GM19438 (cell line): ENCODE results near the gene IQGAP1.
"Not testable (repeated sequence)": the region's sequence is repeated elsewhere in the genome, so short reads cannot be mapped to it uniquely, and the experiment has no call there.

Source experiments
- ATAC-seq: cut with Tn5 transposase; IDR thresholded peaks from one replicate; pipeline ENCODE4 v1.9.1; 2021; ENCODE audit warnings: low read depth; ENCODE audit not compliant: unreplicated experiment

The IQGAP1 gene

DNA sequence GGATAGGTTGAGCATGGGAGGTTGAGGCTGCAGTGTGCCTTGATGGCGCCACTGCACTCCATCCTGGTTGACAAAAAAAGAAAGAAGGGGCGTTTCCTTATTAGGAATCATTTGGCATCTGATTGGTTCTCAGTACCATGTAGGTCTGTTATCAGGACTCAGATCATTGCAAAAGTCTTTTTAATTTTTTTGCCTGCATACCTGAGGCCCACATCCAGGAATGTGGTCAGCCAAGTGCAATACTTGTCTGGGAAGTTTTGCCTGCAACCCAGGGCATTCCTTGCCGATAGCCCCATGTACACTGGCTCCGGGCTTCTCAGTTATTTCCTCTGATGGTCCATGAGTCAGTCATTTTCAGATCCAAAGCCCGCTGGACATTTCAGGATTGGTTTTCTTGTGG is 91.6 kb downstream of the IQGAP1 start:
- ATAC-seq = no peak

- ATAC-seq = no peak
These were observed 93.0 kb downstream of the IQGAP1 start for GRCh38 chr15:90481023-90481422.

DNA sequence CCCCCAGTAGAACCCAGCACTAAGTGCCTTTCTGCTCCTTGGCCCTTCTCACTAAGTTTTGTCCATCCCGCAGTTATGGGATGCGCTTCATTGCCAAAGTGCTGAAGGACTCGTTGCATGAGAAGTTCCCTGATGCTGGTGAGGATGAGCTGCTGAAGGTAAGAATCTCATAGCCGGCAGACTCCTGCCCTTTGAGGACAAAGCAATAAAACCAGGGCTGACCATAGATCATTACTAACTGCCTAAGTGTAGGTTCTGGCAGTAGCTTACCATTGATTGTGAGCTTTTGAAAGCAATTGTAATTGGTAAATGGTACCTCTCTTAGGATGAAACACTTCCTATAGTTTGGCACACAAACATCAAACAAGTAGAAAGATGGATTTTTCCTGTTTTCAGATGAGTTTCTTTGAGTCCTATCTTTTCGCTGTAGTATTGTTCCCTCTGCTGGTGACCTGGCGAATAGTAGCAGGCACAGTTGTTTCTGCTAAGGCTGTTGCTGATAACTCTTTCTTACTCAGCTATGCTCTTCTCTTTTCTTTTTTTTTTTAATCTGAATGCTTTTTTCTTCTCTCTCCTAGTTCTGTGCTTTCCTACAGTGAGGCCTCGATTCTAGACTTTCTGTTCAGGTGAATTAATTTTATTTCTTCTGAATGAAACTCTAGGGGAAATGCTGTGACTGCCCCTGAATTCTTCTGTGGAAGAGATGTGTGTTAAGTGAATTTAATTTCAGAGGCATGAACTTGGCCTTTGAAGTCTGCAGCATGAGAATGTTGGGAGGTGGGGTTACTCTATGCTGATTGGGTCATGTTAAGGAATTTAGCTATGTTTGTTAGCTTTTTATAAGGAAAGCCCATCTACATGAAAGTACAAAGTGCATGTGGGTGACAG is 94.3 kb downstream of the IQGAP1 start:
- no peak for ATAC-seq

DNA sequence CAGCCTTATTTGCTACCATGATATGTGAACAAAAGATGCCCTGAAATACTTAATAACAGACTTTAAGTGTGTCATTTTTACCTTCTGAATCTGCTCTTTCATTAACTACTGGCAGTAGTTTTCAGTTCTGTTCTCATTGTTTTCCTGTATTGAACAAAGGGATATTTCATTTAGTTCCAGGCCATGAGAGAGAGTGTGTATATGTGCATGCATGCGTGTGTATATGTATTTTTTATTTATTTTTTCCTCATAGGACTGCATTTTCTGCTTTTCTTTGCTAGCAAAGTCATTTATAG is 94.9 kb downstream of the IQGAP1 start:
- no peak for ATAC-seq

GRCh38 chr15:90483637-90484036 is 95.6 kb downstream of the IQGAP1 start:
- no peak for ATAC-seq

DNA sequence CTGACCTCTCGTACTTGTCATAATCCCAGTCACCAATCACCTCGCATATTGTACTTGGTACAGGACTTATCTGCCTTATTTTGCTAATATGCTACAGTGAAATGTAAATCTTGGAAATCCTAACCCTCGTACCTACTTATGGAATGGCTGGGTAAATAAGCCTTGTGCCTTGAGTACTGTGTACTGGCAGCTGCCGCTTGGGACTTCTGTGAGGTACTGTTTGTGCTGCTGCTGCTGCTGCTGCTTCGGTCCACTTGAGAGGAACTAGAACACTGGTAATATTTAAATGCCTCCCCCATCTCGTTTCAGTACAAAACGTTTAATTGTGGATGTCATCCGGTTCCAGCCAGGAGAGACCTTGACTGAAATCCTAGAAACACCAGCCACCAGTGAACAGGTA is 99.1 kb downstream of the IQGAP1 start:
- no peak for ATAC-seq

- ATAC-seq = no peak
These were observed 101.5 kb downstream of the IQGAP1 start for GRCh38 chr15:90489514-90489913.

GRCh38 chr15:90489944-90490343 is 101.9 kb downstream of the IQGAP1 start:
- ATAC-seq = no peak

- ATAC-seq = no peak
These were observed 105.6 kb downstream of the IQGAP1 start for GRCh38 chr15:90493647-90494046.

GRCh38 chr15:90495067-90495466 is 107.0 kb downstream of the IQGAP1 start:
- no peak for ATAC-seq

- ATAC-seq = no peak
These were observed 108.7 kb downstream of the IQGAP1 start for GRCh38 chr15:90496791-90497190.

GRCh38 chr15:90497376-90497775 is 109.3 kb downstream of the IQGAP1 start:
- no peak for ATAC-seq

GRCh38 chr15:90497912-90498311 is 109.9 kb downstream of the IQGAP1 start:
- ATAC-seq = no peak

DNA sequence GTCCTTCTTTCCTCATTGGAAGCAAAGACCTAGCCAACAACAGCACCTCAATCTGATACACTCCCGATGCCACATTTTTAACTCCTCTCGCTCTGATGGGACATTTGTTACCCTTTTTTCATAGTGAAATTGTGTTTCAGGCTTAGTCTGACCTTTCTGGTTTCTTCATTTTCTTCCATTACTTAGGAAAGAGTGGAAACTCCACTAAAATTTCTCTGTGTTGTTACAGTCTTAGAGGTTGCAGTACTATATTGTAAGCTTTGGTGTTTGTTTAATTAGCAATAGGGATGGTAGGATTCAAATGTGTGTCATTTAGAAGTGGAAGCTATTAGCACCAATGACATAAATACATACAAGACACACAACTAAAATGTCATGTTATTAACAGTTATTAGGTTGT is 112.1 kb downstream of the IQGAP1 start:
- no peak for ATAC-seq

GRCh38 chr15:90501898-90502297 is 113.9 kb downstream of the IQGAP1 start:
- ATAC-seq = no peak

DNA sequence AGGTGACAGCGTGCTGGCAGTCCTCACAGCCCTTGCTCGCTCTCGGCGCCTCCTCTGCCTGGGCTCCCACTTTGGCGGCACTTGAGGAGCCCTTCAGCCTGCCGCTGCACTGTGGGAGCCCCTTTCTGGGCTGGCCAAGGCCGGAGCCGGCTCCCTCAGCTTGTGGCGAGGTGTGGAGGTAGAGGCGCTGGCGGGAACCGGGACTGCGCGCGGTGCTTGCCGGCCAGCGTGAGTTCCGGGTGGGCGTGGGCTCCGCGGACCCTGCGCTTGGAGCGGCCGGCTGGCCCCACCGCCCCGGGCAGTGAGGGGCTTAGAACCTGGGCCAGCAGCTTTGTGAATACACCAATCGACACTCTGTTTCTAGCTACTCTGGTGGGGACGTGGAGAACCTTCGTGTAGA is 122.7 kb downstream of the IQGAP1 start:
- not testable (repeated sequence) for ATAC-seq

DNA sequence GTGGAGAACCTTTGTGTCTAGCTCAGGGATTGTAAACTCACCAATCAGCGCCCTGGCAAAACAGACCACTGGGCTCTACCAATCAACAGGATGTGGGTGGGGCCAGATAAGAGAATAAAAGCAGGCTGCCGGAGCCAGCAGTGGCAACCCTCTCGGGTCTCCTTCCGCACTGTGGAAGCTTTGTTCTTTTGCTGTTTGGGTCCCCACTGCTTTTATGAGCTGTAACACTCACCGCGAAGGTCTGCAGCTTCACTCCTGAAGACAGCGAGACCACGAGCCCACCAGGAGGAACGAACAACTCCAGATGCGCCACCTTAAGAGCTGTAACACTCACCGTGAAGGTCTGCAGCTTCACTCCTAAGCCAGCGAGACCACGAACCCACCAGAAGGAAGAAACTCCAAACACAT is 123.2 kb downstream of the IQGAP1 start:
- not testable (repeated sequence) for ATAC-seq

- ATAC-seq = no peak
These were observed 124.2 kb downstream of the IQGAP1 start for GRCh38 chr15:90512276-90512675.

DNA sequence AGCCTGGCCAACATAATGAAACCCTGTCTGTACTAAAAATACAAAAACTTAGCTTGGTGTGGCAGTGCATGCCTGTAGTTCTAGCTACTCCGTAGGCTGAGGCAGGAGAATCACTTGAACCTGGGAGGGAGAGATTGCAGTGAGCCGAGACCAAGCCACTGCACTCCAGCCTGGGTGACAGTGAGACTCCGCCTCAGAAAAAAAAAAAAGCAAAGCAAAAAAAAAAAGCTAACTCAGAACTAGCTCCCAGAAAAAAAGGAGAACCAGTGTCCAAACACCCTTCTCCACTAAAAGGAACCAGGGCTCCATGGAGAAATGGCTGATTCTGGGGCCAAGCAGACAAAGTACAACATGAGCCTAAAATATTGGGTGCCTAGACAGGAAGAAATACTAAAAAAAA is 124.9 kb downstream of the IQGAP1 start:
- ATAC-seq = no peak

GRCh38 chr15:90513448-90513847 is 125.4 kb downstream of the IQGAP1 start:
- ATAC-seq = no peak

GRCh38 chr15:90513893-90514292 is 125.9 kb downstream of the IQGAP1 start:
- ATAC-seq = not testable (repeated sequence)

DNA sequence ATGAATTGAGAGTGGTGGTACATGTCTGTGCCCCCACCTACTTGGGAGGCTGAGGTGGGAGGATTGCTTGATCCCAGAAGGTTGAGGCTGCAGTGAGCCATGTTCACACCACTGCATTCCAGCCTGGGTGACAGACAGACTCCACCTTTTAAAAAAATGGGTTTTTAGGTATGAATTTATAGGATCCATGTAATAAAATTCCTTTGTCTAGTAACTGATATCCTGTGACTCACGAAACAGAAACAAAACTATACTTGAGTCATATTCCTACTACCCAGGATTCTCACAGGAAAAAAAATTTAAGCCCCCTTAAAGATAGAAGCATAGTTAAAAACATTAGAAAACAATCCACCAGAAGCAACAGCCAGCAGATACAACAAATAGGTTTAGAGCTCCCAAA is 131.6 kb downstream of the IQGAP1 start:
- ATAC-seq = no peak

DNA sequence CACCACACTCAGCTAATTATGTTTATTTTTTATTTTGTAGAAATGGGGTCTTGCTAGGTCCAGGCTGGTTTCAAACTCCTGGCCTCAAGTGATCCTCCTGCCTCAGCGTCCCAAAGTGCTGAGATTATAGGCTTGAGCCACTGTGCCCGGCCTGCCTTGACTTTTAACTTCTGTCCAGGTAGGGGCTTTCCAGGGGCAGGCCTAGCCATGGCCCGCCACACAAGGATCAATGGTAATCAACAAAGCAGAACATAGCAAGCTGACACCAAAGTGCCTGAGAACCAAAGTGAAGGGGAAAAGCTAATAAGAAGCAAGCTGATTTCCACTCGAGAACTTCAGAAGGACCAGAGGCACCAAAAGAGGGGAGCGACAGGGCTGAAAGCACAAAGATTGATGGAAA is 132.3 kb downstream of the IQGAP1 start:
- ATAC-seq = no peak
